K562 (cell line): ENCODE data around the gene TCEAL1. TPM values are rescaled to one million over a fixed set of nuclear protein-coding genes. Genes with fewer than 3 reads are reported as not detected.
"Not testable (repeated sequence)": the region's sequence is repeated elsewhere in the genome, so short reads cannot be mapped to it uniquely, and the experiment has no call there.

Experiments used
- ATAC-seq: fragments of 200-7000 bp; cut with Tn5 transposase; 3 replicates; pipeline ENCODE4 v1.9.1; 2020; ENCODE audit warnings: moderate library complexity
- BruUV-seq: library from RNA; stranded (reverse); fragments of 400-500 nt; replicated peaks from 2 replicates; lab custom pipeline; 2021; lab: Mats Ljungman, UMichigan
- CTCF ChIA-PET: fragments of 300-600 bp; formaldehyde crosslinking; extraction: SDS; loops from one replicate; lab custom pipeline; 2021; ENCODE audit warnings: low intra/inter-chr PET ratio; lab: Yijun Ruan, JAX
- POLR2A ChIA-PET: fragments of 300-600, 350-650 bp; sonication (Branson Sonifier 250); formaldehyde crosslinking; extraction: SDS; loops from one replicate; lab custom pipeline; 2021; ENCODE audit warnings: antibody characterized with exemption, inconsistent platforms; lab: Yijun Ruan, JAX
- DNase-seq, 4 experiments: peaks; one replicate each; pipeline versions ENCODE4 v3.0.0 to v3.0.0-alpha.2; 2011 to 2018; ENCODE audit warnings: low spot score in 3 of 4, mixed read lengths in 3 of 4; ENCODE audit errors: extremely low read depth in 1 of 4
- FAIRE-seq: peaks from 2 replicates; lab custom pipeline; 2011; peaks lifted over from hg19 to GRCh38; lab: Jason Lieb, UNC
- H2AFZ ChIP-seq: 2 replicates; pipeline ENCODE4 v1.6.0; 2011; ENCODE audit warnings: low read depth, low read length, control low read depth, inconsistent platforms
- H3K27ac ChIP-seq: fragments of 200-600 bp; 3 replicates; pipeline ENCODE4 v1.8.0; 2011; ENCODE audit warnings: low read depth, mild to moderate bottlenecking, control low read depth, inconsistent platforms, low read length, moderate library complexity, mixed read lengths; ENCODE audit errors: extremely low read depth
- H3K27me3 ChIP-seq, 2 experiments: fragments of 300-600 bp in 1 of 2; 2 replicates in 1 of 2; 3 replicates in 1 of 2; pipeline versions ENCODE4 v1.6.0 to v1.8.0; 2011; ENCODE audit warnings: inconsistent platforms in 2 of 2, low read length in 2 of 2, mild to moderate bottlenecking in 1 of 2, mixed read lengths in 1 of 2, moderate library complexity in 1 of 2; ENCODE audit not compliant: control insufficient read depth in 2 of 2, insufficient read depth in 2 of 2
- H3K36me3 ChIP-seq: fragments of 300-600 bp; 3 replicates; pipeline ENCODE4 v1.8.0; 2011; ENCODE audit warnings: mild to moderate bottlenecking, low read length, inconsistent platforms; ENCODE audit not compliant: control insufficient read depth, insufficient read depth
- H3K4me1 ChIP-seq, 2 experiments: fragments of 200-600 bp in 1 of 2; replicated peaks in 1 of 2; 2 replicates in 1 of 2; 3 replicates in 1 of 2; pipeline versions ENCODE4 v1.5.1 to v1.8.0; 2011; ENCODE audit warnings: inconsistent platforms in 2 of 2, low read length in 2 of 2, mild to moderate bottlenecking in 1 of 2, mixed read lengths in 1 of 2, moderate library complexity in 1 of 2; ENCODE audit not compliant: control insufficient read depth in 2 of 2, insufficient read depth in 2 of 2
- H3K4me2 ChIP-seq: 2 replicates; pipeline ENCODE4 v1.6.1; 2011; ENCODE audit warnings: low read length, control low read depth, inconsistent platforms, mixed read lengths; ENCODE audit not compliant: insufficient read depth
- H3K4me3 ChIP-seq: fragments of 200-600 bp; sonication (generic), shearing (Covaris generic); 2 replicates; pipeline ENCODE4 v1.5.1; 2016; ENCODE audit warnings: control low read depth, inconsistent platforms
- H3K79me2 ChIP-seq: fragments of 200-600 bp; 3 replicates; pipeline ENCODE4 v1.8.0; 2011; ENCODE audit warnings: low read length, inconsistent platforms; ENCODE audit not compliant: control insufficient read depth, insufficient read depth
- H3K9ac ChIP-seq, 2 experiments: 2 replicates each; pipeline versions ENCODE4 v1.6.0 to v1.6.1; 2011; ENCODE audit warnings: low read depth in 2 of 2, low read length in 2 of 2, control low read depth in 1 of 2, inconsistent platforms in 1 of 2, mild to moderate bottlenecking in 1 of 2, mixed read lengths in 1 of 2; ENCODE audit not compliant: insufficient read depth in 1 of 2
- H3K9me1 ChIP-seq: one replicate; pipeline ENCODE4 v1.6.0; 2011; ENCODE audit warnings: inconsistent platforms, mild to moderate bottlenecking, low read length, moderate library complexity; ENCODE audit not compliant: control insufficient read depth, insufficient read depth
- H3K9me3 ChIP-seq: replicated peaks from 2 replicates; pipeline ENCODE4 v1.5.1; 2011; ENCODE audit warnings: low read depth, low read length, inconsistent platforms; ENCODE audit not compliant: control insufficient read depth, insufficient read depth
- H4K20me1 ChIP-seq: replicated peaks from 2 replicates; pipeline ENCODE4 v1.6.1; 2011; ENCODE audit warnings: low read length, inconsistent platforms, mixed read lengths; ENCODE audit not compliant: control insufficient read depth, insufficient read depth
- CHD1 ChIP-seq: fragments of 200-600 bp; sonication (generic); IDR thresholded peaks from one replicate; pipeline ENCODE4 v1.6.1; 2012; ENCODE audit warnings: mild to moderate bottlenecking, moderate library complexity, low read length, inconsistent platforms
- YY1 ChIP-seq, 3 experiments: IDR thresholded peaks; 2 replicates each; pipeline ENCODE4 v1.6.1; 2011; ENCODE audit warnings: low read length in 2 of 3, mild to moderate bottlenecking in 2 of 3, moderate library complexity in 2 of 3, borderline replicate concordance in 1 of 3, control low read depth in 1 of 3, low read depth in 1 of 3; ENCODE audit not compliant: insufficient read depth in 3 of 3, insufficient replicate concordance in 2 of 3, control insufficient read depth in 1 of 3, insufficient read length in 1 of 3; ENCODE audit errors: extremely low read depth in 1 of 3
- WGBS: fragments of 100-300 bp; shearing (Covaris generic); methylation state at CpG from one replicate; pipeline ENCODE4 v1.1.6; 2016; ENCODE audit warnings: low coverage, mixed read lengths; ENCODE audit not compliant: insufficient coverage; ENCODE audit errors: missing lambda C conversion rate; 5-methylcytosine and 5-hydroxymethylcytosine counted together
- in situ Hi-C: fragments of 300-500 bp; cut with MboI; formaldehyde crosslinking; loops from 4 replicates; pipeline ENCODE4 v1.15.0; 2018; ENCODE audit warnings: inconsistent platforms, mixed read lengths
- intact Hi-C: fragments of 100-400 bp; cut with micrococcal nuclease; formaldehyde crosslinking; loops from 2 replicates; pipeline ENCODE4 v1.14.2; 2022
- polyA plus RNA-seq, 8 experiments: library from polyadenylated mRNA; depleted of rRNA in 4 of 8; stranded (reverse) in 5 of 8; unstranded in 3 of 8; fragments of >200 nt; fragmentation: Nextera tagmentation in 2 of 8; fragmentation: Illumina TruSeq in 1 of 8; extraction: Ambion mirVana in 2 of 8; extraction: Trizol in 1 of 8; gene quantifications; 2 replicates each; pipeline versions ENCODE4 v1.2.1 to v1.2.3, GENCODE V29; 2011 to 2014; ENCODE audit warnings: inconsistent platforms in 1 of 8, missing spikeins in 1 of 8
- total RNA-seq, 7 experiments: library from RNA; depleted of rRNA in 6 of 7; stranded (reverse); fragments of >200 nt in 6 of 7; fragmentation: Illumina TruSeq in 2 of 7; extraction: Trizol in 2 of 7; gene quantifications; 2 replicates each; pipeline versions ENCODE4 v1.2.1 to v1.2.3, GENCODE V29; 2011 to 2021; ENCODE audit warnings: low replicate concordance in 1 of 7

TCEAL1 gene
- total and polyA plus RNA-seq, 9 of the 15 experiments (the other 6 are each of a cell fraction or from before 2014, with no cell fraction given): 2.1 to 5.3 (median 4.0) TPM

DNA sequence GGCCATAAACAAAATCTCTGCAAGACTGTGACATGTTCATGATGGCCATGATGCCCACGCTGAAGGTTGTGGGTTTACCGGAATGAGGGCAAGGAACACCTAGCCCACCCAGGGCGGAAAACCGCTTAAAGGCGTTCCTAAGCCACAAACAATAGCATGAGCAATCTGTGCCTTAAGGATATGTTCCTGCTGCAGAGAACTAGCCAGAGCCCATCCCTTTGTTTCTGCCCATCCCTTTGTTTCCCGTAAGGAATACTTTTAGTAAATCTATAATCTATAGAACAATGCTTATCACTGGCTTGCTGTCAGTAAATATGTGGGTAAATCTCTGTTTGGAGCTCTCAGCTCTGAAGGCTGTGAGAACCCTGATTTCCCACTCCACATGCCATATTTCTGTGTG lies 33.6 kb upstream of the TCEAL1 start:
- CTCF ChIA-PET, H3K27me3 ChIP-seq, H3K27ac ChIP-seq, H4K20me1 ChIP-seq, H3K9ac ChIP-seq, H3K4me1 ChIP-seq, H2AFZ ChIP-seq, H3K79me2 ChIP-seq, POLR2A ChIA-PET, H3K4me2 ChIP-seq, H3K9me3 ChIP-seq, in situ Hi-C loops, DNase-seq, BruUV-seq, intact Hi-C loops, H3K36me3 ChIP-seq, H3K9me1 ChIP-seq, FAIRE-seq, ATAC-seq, H3K4me3 ChIP-seq: not testable (repeated sequence)
- WGBS: 5% methylated on average over 6 of the region's 6 CpGs

DNA sequence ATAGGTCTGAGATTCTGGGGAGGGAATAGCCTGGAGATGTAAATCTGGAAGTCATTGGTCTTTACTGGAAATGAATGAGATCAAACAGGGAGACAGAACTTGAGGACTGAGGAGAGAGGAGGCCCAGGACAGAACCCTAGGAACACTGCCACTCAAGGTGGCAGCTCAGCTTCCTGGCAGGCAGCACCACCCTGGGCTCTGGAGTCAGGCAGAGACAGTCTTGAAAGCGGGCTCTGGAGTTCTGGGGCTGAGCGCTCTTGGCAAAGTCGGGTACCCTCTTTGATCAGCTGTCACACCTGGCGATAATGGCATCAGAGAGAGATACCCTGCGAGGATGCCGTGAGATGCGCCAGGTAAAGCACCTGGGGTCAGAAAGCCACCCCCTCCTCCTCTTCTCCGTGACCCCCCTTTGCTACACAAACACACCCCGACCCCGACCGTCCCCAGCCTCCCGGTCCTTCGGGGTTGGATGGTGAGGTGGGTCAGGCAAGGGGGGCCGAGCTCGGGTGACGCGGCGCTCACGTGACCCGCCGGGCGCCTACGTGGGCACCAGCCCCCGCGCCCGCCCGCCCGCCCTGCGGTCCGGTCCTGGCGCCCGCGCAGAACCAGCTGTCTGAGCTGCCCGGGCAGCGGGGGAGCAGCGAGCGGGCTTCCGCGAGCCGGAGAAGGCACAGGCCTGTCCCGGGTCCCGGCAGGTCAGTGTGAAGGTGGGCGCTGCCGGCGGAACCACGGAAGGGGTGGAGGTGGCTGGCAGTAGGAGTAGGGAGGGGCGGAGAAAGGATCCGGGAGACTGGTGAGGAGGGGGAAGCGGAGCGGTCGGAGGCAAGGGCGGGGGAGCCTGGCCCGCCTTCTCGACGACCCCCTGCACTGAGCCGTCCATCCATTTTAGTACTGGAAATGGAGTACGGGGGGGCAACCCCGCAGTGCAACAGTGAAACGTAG lies 21.1 kb upstream of the TCEAL1 start, which contains the start of gene TCEAL3:
TSS of gene TCEAL3 (plus strand) at position 600 of the 942 bp plus-strand sequence. CDS start 1,102 bp downstream, outside the sequence.
- H3K9me1 ChIP-seq: no peaks in the 10 kb centered on the region
- WGBS: 45% methylated on average over 14 of the region's 59 CpGs
- ATAC-seq (no peak), FAIRE-seq (no peak), DNase-seq (no peak)
- H4K20me1 ChIP-seq: no peaks in the 10 kb centered on the region; the same call in 1 of the 2 replicates
- H3K79me2 ChIP-seq: no peaks in the 10 kb centered on the region
- no peaks in the 10 kb centered on the region for H3K9me3 ChIP-seq
- BruUV-seq: no TSS peak
- H3K36me3 ChIP-seq: no peaks in the 10 kb centered on the region
- ChIA-PET CTCF (no interaction called here), POLR2A (no interaction called here)
- no peaks in the 10 kb centered on the region for H3K4me1 ChIP-seq
- intact Hi-C loops (no loop called here), in situ Hi-C loops (no loop called here)
- no peak within 1 kb of the TSS for H3K9ac ChIP-seq
- H3K4me2 ChIP-seq: no peak within 1 kb of the TSS
- no peak within 1 kb of the TSS for H3K4me3 ChIP-seq
- peaks cover 0 to 5% of the 10 kb centered on the region in 2 experiments; a peak in 2 of 5 replicates for H3K27me3 ChIP-seq
- no peak within 1 kb of the TSS for H2AFZ ChIP-seq
- H3K27ac ChIP-seq: no peak within 1 kb of the TSS
- TF ChIP-seq CHD1 (no peak), YY1 (IDR thresholded peaks at IDR 0.05; ENCODE audit: borderline replicate concordance in 1 of 3, control insufficient read depth in 1 of 3, extremely low read depth in 1 of 3, insufficient read depth in 3 of 3, insufficient read length in 1 of 3, insufficient replicate concordance in 2 of 3, low read depth in 1 of 3, low read length in 2 of 3) (no peak)
